ENCODE measurements around the gene GLRX. TPM values are rescaled to one million over a fixed set of nuclear protein-coding genes. Genes with fewer than 3 reads are reported as not detected.

GLRX gene
- total and polyA plus RNA-seq, 2 of the 13 experiments (the other 11 are each of a cell fraction or from before 2014, with no cell fraction given): 63.8 to 499 TPM

DNA sequence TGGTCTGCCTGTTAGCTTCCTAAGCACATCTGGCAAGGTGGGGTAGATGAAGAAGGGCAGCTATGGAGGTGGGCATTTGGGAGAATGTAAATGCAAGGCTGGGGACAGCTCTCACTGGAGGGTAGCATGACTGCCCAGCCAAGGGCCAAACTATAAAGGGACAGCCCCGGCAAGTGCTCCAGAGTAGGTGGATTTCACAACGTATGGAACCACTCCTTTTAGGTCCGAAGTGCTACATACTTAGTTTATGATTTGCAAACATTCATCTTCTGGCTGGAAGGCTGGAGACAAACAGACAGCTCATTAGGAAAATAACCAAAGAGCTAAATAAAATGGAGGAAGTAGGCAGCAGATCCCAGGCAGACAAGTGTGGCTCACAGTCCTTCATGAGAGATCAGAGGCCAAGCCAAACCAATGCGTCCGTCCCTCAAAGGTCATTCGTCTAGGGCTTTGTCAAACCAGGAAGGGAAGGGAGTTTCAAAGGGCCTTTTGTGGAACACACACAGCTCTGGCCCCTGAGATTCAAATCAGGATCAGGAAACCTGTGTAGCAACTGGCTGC, 42.5 kb upstream of the GLRX start:
- H3K27me3 ChIP-seq (ENCODE audit: control insufficient read depth in 1 of 2, insufficient read depth in 2 of 2, low read length in 2 of 2): no peaks in the 10 kb centered on the region
- peaks cover 12% of the 10 kb centered on the region for H3K79me2 ChIP-seq (ENCODE audit: insufficient read depth, low read length)
- DNase-seq (ENCODE audit: low spot score) (peak; percentile 99), ATAC-seq (peak; percentile 91), FAIRE-seq (peak; percentile 100)
- intact Hi-C loops (cut with micrococcal nuclease; ENCODE audit: unreplicated experiment): loop anchor here (1.0 to 5.0 kb wide), 4 partner anchors 14 to 432 kb away; no protein-coding TSS in a partner anchor
- in situ Hi-C loops (cut with HindIII; ENCODE audit: extremely low pct_ligation_motif_present, low pct_unique_long_range_greater_than_20kb): loop anchor here (5.0 kb wide), 1 partner anchor 252 kb away; no protein-coding TSS in a partner anchor
- no peak overlapping the region for H2AFZ ChIP-seq (ENCODE audit: low read length)
- POLR2A ChIA-PET: interaction anchor here (0.8 to 7.9 kb wide), 21 partner anchors 8 to 943 kb away, joined by 3 to 128 read pairs (median 5); partner anchors contain the start of genes ERAP1, GLRX, RFESD and RHOBTB3
- no peaks in the 10 kb centered on the region for H4K20me1 ChIP-seq (ENCODE audit: insufficient read depth, low read length)
- H3K4me1 ChIP-seq (ENCODE audit: insufficient read depth, low read length): peaks cover 72% of the 10 kb centered on the region
- H3K9ac ChIP-seq (ENCODE audit: insufficient read depth, low read depth, low read length): peak overlapping the region; percentile 89
- peak overlapping the region; percentile 98 for H3K27ac ChIP-seq (ENCODE audit: extremely low read length, insufficient read depth, low read length)
- H3K4me3 ChIP-seq (replicated peaks in 1 of 3; ENCODE audit: insufficient read depth in 1 of 3, low read depth in 2 of 3, low read length in 3 of 3): peak overlapping the region in 2 of 3 experiments; percentile 32 to 41; a peak in 3 of 6 replicates
- H3K4me2 ChIP-seq (ENCODE audit: low read depth, low read length): peak overlapping the region; percentile 90
- 0% methylated on average over 6 of the region's 6 CpGs for WGBS (ENCODE audit: low lambda C conversion rate)
- H3K36me3 ChIP-seq (replicated peaks in 1 of 2; ENCODE audit: control insufficient read depth in 1 of 2, insufficient read depth in 2 of 2, low read length in 2 of 2): no peaks in the 10 kb centered on the region
- BruUV-seq (replicated peaks): no TSS peak
- CTCF ChIA-PET (ENCODE audit: low intra/inter-chr PET ratio, low total read pairs): no interaction called here
- no peaks in the 10 kb centered on the region for H3K9me3 ChIP-seq (ENCODE audit: low read length)
- TF ChIP-seq STAG1 (CRISPR knock-in tag; IDR thresholded peaks at IDR 0.05): peak; percentile 21
- no peak for TF ChIP-seq IRX3 (CRISPR knock-in tag; IDR thresholded peaks at IDR 0.05; ENCODE audit: borderline replicate concordance, low read depth)
- TF ChIP-seq HNRNPL (IDR thresholded peaks at IDR 0.05; ENCODE audit: low read depth, low read length): no peak
- no peak for TF ChIP-seq ZNF850 (CRISPR knock-in tag; conservative IDR thresholded peaks at IDR 0.05)
- TF ChIP-seq, protein P1, sequence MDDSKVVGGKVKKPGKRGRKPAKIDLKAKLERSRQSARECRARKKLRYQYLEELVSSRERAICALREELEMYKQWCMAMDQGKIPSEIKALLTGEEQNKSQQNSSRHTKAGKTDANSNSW (CRISPR knock-in tag; IDR thresholded peaks at IDR 0.05; ENCODE audit: borderline replicate concordance): no peak
- TF ChIP-seq ZNF501 (CRISPR knock-in tag; IDR thresholded peaks at IDR 0.05): peak; percentile 60; the same call in 1 of the 2 replicates
- TF ChIP-seq, protein P2, sequence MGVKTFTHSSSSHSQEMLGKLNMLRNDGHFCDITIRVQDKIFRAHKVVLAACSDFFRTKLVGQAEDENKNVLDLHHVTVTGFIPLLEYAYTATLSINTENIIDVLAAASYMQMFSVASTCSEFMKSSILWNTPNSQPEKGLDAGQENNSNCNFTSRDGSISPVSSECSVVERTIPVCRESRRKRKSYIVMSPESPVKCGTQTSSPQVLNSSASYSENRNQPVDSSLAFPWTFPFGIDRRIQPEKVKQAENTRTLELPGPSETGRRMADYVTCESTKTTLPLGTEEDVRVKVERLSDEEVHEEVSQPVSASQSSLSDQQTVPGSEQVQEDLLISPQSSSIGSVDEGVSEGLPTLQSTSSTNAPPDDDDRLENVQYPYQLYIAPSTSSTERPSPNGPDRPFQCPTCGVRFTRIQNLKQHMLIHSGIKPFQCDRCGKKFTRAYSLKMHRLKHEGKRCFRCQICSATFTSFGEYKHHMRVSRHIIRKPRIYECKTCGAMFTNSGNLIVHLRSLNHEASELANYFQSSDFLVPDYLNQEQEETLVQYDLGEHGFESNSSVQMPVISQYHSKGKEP (CRISPR knock-in tag; IDR thresholded peaks at IDR 0.05): no peak
- TF ChIP-seq HMG20B (CRISPR knock-in tag; conservative IDR thresholded peaks at IDR 0.05): peak; percentile 62; the same call in 1 of the 2 replicates
- TF ChIP-seq ADNP (CRISPR knock-in tag; IDR thresholded peaks at IDR 0.05): no peak
- TF ChIP-seq, protein P3, sequence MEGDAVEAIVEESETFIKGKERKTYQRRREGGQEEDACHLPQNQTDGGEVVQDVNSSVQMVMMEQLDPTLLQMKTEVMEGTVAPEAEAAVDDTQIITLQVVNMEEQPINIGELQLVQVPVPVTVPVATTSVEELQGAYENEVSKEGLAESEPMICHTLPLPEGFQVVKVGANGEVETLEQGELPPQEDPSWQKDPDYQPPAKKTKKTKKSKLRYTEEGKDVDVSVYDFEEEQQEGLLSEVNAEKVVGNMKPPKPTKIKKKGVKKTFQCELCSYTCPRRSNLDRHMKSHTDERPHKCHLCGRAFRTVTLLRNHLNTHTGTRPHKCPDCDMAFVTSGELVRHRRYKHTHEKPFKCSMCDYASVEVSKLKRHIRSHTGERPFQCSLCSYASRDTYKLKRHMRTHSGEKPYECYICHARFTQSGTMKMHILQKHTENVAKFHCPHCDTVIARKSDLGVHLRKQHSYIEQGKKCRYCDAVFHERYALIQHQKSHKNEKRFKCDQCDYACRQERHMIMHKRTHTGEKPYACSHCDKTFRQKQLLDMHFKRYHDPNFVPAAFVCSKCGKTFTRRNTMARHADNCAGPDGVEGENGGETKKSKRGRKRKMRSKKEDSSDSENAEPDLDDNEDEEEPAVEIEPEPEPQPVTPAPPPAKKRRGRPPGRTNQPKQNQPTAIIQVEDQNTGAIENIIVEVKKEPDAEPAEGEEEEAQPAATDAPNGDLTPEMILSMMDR (CRISPR knock-in tag; IDR thresholded peaks at IDR 0.05): no peak
- TF ChIP-seq ZNF20 (CRISPR knock-in tag; IDR thresholded peaks at IDR 0.05): no peak
- TF ChIP-seq, protein P4, sequence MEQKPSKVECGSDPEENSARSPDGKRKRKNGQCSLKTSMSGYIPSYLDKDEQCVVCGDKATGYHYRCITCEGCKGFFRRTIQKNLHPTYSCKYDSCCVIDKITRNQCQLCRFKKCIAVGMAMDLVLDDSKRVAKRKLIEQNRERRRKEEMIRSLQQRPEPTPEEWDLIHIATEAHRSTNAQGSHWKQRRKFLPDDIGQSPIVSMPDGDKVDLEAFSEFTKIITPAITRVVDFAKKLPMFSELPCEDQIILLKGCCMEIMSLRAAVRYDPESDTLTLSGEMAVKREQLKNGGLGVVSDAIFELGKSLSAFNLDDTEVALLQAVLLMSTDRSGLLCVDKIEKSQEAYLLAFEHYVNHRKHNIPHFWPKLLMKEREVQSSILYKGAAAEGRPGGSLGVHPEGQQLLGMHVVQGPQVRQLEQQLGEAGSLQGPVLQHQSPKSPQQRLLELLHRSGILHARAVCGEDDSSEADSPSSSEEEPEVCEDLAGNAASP (CRISPR knock-in tag; IDR thresholded peaks at IDR 0.05; ENCODE audit: borderline replicate concordance): peak; percentile 56; the same call in 1 of the 2 replicates
- TF ChIP-seq ZNF350 (CRISPR knock-in tag; IDR thresholded peaks at IDR 0.05; ENCODE audit: borderline replicate concordance, low read depth): peak; percentile 66; the same call in 1 of the 2 replicates
- no peak for TF ChIP-seq ETV6 (CRISPR knock-in tag; conservative IDR thresholded peaks at IDR 0.05)
- TF ChIP-seq, protein P5, sequence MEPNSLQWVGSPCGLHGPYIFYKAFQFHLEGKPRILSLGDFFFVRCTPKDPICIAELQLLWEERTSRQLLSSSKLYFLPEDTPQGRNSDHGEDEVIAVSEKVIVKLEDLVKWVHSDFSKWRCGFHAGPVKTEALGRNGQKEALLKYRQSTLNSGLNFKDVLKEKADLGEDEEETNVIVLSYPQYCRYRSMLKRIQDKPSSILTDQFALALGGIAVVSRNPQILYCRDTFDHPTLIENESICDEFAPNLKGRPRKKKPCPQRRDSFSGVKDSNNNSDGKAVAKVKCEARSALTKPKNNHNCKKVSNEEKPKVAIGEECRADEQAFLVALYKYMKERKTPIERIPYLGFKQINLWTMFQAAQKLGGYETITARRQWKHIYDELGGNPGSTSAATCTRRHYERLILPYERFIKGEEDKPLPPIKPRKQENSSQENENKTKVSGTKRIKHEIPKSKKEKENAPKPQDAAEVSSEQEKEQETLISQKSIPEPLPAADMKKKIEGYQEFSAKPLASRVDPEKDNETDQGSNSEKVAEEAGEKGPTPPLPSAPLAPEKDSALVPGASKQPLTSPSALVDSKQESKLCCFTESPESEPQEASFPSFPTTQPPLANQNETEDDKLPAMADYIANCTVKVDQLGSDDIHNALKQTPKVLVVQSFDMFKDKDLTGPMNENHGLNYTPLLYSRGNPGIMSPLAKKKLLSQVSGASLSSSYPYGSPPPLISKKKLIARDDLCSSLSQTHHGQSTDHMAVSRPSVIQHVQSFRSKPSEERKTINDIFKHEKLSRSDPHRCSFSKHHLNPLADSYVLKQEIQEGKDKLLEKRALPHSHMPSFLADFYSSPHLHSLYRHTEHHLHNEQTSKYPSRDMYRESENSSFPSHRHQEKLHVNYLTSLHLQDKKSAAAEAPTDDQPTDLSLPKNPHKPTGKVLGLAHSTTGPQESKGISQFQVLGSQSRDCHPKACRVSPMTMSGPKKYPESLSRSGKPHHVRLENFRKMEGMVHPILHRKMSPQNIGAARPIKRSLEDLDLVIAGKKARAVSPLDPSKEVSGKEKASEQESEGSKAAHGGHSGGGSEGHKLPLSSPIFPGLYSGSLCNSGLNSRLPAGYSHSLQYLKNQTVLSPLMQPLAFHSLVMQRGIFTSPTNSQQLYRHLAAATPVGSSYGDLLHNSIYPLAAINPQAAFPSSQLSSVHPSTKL (CRISPR knock-in tag; IDR thresholded peaks at IDR 0.05): peak; percentile 91

All from HepG2 (cell line).